NCI-H1417 treated with DMSO at 0.1 percent for 48 hours (cell line): Measurements from ENCODE around the gene HAGH.

Experiments
- DNase-seq: peaks from one replicate; lab custom pipeline; 2025; lab: John Stamatoyannopoulos, UW

HAGH gene

DNA sequence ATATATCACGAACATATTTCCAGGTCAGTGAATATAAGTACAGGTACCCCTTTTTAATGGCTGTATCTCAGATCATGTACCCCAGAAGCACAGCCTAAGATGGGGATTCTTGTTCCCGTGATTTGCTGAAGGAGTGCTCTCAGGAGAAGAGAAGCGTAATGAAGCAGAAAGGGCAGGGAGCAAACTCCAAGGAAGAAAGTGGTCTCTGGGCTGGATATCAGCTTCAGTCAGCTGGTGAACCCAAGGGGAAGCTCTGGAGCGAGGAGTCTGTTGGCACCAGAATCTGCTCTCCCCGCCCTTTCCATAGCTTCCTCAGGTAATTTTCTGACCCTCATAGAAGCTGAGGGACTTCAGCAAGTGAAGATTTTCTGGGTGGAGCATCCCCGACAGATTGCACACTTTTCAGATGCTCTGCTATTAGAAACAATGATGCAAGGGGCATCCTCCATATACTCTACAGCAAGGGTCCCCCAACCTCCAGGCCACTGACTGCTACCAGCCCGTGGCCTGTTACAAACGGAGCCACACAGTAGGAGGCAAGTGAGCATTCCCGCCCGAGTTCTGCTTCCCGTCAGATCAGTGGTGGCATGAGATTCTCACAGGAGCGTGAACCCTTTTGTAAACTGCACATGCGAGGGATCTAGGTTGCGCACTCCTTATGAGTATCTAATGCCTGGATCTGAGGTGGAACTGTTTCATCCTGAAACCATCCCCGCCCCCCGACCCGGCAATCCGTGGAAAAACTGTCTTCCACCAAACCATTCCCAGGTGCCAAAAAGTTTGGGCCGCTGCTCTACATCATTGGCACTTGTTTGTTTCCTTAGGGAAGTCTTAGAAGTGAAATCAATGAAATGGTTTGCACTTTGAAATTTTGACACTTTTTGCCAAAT, 4.8 kb upstream of the HAGH start:
- no peak for DNase-seq

DNA sequence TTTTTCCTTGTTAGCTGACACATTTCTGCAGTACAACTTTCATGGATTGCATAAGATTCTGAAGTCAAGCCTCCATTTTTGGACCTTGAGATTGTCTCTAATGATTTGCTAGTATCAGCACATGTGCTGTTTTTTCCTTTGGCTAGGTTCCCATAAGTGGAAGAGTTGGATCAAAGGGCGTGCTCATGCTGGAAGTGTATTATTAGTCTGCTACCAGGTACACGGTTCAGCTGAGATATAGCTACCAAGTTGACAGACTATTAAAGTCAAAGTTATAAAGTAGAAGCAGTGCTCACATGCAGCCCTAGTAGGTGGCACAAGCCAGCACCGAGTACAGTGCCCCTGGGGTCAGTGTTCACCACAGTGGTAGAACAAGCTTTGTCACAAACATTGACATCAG, 3.6 kb upstream of the HAGH start:
- DNase-seq = no peak

DNA sequence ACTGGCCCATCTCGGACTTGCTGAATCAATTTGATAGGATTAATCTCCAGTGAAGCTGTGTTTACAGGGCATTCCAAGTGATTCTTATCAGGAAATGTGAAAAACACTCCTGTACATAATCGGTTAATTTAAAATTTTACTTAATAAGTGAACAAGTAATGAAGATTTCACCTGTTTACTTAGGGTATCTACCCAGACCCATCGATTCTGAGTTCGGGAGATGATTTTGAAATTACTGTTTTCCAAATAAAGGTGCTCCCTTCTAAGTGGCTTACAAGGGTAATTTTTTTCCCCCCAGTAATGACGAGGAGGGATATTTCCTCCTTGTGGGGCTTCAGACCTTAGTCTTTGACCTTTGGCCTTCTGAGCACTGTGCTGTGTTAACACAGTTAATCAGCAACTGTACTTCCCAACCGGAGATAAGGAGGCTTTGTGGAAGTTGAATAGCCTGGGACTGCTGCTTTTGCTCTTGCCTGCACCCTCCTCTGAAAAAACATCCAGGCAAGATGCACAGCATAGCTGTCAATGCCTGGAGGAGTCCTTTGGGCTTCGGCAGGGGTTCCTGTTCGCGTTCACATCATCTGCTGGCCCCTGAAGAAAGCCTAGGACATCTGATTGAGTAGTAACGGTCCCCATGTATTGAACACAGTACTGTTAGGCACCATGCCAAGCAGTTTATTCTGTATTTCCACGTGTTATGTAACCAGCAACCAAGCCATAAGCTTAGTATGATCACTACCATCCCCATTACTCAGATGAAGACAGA, 2.2 kb upstream of the HAGH start:
- no peak for DNase-seq

DNA sequence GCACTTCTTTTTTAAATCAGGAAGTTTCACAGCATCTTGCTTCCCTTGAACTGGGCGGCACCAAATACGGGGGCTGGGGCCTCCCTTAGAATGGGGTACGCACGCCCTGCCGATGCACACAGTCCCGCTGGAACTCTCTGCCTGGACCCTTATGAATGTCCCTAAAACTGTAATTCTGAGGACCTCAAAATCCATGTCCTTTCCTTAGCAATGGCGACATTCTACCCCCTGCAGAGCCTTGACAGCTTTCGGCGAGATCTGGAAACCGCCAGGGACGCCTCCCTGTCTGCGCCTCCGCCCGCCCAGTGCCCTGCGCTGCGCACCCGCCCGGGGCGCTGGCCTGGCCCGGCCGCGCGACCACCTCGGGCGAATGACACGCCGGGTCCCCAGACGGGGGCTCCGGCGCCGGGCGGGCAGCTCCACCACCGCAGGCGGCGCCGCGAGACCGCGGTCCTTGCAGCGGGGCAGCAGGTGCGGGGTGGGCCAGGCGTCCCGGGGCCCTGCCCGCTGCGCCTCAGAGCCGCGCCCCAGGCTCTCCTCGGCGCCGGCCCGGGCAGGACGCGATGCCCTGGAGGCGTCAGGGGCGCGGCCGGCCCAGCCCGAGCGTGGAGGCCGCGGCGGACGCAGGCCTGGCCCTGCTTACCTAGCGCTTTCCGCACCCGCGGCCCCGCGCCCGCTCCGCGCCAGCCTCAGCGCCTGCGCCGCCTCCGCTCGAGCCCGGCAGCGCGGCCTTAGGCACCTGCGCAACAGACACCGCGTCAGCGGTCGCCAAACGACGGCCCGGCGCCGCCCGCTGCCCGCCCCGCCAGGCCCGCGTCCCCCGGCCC, 548 bp downstream of the HAGH start:
- DNase-seq = no peak

DNA sequence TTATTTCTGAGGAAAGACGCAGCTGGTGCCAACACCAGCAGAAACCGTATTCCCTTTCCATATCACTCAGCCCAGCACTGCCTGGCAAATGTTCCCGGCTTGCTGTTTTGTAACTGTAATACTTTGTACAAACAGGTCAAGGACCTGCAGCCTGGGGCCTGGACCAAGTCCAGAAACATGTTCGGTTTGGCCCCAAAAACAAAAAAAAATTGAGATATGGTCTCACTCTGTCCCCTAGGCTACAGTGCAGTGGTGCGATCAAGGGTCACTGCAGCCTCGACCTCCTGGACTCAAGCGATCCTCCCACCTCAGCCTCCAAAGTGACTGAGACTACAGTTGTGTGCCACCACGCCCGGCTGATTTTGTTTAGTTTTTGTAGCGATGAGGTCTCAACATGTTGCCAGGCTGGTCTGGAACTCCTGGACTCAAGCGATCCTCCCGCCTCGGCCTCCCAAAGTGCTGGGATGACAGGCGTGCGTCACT, 1.2 kb downstream of the HAGH start:
- no peak for DNase-seq

DNA sequence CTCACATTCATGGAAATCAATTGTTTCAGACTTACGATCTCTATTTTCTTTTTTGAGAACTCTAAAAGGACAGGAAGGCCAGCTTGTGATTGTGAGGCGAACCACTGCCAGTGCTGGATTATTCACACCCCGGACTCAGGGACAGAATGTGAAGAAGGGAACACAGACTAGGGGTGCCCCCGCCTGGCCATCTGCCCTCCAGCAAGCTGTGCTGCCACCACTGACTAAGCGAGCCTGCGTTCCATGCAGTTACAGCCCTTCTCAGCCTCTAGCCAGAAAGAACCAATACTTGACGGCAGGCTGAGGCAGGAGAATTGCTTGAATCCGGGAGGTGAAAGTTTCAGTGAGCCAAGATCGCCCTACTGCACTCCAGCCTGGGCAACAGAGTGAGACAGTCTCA, 2.8 kb downstream of the HAGH start:
- DNase-seq = no peak

DNA sequence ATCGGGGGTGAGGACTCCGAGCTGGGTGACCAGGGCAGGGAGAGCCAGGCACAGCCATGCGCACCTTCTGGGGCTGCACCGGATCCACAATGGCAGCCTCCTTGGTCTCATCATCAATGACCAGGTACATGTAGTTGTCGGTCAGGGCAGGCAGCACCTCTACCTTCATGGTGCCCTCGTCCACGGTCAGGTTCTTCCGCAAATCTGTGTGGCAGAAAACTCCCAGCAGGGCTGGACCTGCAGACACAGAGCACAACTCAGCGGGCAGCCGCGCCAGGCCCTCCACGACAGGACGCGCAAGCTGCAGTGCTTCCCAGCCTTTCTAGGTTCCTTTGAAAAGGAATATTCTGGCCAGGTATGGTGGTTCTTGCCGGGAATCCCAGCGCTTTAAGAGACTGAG, 3.8 kb downstream of the HAGH start:
- no peak for DNase-seq

DNA sequence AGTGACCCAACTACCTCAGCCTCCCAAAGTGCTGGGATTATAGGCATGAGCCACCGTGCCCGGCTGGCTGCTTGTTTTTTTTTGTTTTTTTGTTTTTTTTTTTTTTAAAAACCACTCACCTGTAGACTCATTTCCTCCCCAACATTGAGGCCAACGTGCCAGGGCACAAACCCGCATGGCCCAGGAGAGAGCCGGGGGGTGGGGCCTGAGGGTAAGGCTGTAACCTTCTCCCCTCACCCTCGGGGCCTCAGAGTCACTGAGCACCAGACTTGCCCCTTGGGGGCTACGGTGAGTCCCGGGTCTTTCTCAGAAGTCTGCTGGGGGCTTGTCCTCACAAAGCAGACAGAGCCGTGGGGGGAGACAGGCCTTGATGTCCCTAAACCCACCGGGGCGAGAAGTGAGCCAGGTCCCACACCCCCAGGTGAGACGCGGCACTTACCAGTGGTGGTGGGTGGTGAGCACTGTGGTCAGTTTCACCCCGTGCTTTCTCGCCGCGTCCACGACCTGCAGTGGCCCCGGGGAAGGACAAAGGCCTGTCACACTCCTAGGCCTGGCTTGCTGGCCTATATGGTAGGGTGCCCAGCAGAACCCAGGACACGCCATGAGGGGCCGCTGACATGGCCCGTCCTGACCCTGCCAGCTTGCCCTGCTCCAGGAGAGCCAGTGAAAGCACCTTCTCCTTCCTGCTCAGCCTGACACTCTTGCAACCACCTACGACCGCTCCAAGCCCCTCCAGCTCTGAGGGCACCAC, 4.6 kb downstream of the HAGH start:
- DNase-seq = no peak

DNA sequence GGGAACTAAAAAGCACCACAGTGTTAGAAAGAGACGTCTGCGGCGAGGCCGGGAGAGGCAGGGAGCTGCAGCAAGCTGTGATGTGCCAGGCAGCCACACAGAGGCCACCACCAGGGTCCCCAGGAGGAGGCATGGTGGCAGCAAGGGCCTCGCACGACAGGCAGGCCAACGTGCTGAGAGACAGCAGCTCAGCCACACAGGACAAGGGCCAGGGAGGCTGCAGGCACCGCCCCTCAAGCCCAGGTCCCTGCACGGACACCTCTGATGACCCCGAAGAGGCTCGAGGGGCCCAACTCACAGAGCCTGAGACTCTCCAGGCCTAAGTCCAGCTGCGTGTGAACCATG, 5.7 kb downstream of the HAGH start:
- DNase-seq = no peak

DNA sequence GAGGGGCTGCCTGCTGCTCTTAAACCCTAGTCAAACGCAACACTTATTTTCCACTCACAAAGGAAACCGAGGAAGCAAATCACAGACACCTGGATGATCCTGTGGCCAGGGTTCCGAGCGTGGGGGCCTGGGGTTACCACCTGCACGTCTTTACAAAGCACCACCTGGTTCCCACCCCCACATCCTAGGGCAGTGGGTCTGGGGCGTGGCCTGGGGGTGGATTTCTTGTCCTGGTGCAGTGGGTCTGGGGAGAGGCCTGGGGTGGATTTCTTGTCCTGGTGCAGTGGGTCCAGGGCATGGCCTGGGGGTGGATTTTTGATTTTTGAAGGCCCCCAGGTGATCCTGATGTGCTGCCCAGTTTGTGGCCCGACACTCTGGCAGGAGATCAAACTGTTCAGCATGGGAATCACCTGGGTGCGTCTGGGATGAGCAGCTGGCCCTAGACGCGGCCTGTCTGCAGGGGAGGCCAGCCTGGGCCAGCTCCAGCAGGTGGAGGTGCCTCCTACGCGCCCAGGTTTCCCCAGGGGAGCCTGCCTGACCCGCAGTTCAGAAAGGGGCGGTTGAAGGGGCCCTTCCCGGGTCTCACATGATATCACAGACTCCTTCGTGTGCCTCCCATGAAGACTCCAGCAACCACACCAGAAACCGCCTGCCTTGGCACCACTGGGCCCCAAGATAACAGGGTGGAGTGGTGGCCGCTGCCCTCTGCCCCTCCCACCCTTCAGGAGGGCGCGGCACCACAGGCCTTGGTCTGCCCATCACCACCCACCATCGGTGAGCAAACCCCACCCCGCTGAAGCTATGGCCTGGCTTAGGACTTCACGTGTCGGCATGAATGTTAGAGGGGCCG, 6.3 kb downstream of the HAGH start:
- no peak for DNase-seq

DNA sequence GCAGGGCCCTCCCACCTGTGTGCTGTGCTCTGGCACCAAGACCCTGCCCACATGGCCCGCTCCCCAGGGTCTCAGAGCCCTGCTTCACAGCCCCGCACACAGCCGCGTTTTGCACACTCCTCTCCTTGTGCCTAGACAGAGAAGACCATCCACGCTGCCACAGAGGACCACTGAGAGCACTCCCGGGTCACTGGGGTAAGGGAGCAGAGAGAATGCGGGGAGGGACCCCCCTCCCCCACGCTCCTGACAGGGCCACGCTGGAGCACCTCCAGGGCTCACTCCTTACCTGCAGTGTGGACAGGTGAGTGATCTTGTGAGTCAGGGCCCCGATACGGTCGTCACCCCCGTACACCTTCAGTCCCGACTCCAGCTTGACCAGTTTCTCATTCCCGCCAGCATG, 7.0 kb downstream of the HAGH start:
- DNase-seq = no peak

DNA sequence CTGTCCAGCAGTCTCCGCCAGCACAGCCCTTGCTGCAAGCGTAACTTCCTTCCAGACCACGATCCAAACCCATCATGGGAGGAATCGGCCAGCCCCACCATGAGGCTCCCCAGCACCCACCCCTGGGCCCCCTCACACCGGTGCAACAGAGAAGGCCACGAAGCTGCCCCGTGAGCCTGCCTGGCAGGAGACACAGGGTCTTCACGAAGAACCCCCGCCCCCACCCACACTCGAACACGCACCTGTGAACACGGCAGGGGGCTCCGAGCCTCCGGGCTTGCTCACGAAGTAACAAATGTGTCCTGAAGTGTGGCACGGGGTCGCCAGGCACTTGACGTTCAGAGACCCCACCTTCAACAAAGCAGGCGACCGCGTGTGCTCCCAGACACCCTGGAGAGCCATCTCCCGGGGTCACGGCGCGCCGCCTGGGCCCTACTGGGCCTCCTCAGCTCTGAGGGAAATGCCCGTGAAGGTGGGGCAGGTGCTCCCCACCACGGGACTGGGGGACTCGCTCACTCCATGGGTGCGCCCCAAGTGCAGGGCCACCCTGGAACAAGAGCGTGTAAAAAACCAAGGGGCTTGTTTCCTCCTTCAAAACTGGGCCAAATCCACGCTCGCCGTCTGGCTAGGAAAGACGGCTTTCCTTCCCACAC, 7.6 kb downstream of the HAGH start:
- no peak for DNase-seq

DNA sequence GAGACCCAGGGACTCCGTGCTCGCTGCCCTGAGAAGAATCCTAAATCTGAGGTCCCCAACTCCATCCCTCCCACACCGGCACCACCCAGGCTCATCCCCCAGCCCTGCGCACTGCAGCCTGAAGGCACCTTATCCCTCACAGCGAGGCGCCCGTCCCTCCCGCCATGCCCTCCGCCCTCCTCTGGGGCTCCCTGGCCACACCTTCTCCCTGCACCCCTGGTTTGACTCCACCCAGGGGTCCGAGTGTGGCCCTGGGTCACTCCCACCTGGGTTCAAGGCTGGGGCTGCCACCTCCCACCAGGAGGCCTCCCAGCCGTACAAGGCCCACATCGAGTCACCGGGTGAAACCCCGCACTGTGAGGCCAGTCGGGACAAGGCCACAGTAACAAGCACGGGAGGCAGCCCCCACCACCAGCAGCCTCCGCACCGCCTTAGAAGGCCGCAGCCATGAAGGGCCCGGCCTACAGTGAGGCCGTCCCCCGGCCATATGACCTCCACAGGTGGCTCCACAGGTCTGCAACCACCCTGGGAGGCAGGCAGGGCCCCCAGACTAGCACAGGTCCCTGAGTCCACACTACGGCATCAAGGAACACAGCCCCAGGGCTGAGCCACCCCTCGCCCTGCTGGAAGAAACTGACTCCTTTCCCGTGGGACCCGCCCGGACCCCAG, 8.3 kb downstream of the HAGH start:
- no peak for DNase-seq

DNA sequence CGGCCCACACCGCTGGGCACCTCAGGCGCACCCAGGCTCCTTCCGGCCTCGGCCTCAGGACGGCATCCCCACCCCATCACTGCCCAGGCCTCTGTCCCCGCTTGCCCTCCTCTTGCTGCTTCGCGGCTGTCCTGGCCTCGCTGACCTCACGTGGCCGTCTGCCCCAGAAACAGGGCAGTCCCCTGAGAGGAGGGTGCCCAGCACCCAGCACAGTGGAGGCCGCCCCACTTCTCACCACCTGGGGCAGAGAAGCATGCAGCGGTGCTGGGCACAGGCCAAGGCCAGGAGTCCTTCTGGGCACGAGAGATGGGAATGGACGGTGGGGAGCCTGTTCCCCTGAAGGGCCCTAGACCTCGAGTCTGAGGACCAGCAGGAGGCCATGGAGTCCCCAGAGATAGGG, 8.9 kb downstream of the HAGH start:
- DNase-seq = no peak

DNA sequence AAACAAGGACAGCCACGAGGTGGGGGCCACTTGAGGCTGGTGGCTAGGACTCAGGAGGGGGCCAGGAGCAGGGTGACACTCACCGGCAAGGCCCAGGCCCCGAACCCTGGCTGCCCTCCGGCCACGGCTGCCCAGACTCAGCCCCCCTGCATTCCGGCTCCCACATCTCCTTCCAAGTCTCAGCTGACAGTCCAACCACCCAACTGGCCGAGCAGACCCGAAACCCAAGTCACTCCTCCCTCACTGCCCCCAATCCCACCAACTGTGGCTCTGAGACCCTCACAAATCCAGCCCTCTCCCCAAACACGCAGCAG, 9.4 kb downstream of the HAGH start:
- DNase-seq = no peak

DNA sequence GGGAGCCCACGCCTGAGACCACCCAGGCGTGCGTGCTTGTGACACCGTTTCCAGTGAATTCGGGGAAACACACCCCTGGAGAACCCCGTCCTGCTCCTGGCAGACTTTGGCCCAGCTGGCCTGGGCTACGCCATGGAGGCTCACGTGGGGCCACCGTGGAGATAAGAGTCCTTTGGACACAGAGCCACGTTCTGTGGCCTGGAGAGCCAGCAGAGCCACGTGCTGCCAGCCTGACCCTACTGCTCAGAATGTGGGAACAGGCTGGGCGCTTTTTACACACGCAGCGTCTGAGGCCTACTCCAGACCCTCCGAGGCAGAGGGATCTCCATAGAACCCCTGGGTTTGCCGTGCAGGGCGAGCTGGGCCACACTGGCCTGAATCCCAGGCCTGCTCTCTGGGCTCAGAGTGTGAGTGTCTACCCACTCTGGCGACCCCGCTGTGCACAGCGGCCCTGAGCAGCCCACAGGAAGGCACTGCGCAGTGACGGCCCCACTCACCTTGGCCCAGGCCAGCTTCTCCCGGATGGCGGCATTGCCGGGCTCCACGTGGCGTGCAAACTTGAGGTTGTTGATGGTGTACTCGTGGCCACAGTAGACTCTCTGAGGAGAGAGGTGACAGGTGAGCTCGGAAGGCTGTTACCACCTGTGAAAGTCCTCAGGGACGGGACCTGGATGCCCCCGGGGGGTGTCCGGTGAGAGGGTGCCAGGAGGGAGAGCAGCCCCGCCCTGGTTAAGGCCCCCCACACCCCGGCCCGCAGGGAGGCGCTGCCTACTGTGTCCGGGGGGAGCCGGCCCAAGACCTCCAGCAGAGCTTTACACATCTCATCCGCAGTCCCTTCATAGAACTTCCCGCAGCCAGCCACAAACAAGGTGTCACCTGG, 10.0 kb downstream of the HAGH start:
- no peak for DNase-seq

DNA sequence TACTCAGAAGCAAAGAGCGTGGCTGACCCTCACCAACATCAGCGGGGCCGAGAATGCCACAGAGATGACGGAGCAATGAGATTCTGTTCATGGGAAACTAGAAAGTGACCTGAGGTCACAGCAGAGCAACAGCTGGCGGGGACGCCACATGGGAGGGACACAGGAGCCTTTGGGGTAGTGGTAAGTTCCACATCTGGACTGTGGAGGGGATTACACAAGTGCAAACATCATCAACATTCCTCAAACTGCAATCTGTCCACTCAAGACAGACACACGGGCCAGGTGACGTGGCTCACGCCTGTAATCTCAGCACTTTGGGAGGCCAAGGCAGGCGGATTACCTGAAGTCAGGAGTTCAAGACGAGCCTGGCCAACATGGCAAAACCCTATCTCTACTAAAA, 11.2 kb downstream of the HAGH start:
- no peak for DNase-seq

DNA sequence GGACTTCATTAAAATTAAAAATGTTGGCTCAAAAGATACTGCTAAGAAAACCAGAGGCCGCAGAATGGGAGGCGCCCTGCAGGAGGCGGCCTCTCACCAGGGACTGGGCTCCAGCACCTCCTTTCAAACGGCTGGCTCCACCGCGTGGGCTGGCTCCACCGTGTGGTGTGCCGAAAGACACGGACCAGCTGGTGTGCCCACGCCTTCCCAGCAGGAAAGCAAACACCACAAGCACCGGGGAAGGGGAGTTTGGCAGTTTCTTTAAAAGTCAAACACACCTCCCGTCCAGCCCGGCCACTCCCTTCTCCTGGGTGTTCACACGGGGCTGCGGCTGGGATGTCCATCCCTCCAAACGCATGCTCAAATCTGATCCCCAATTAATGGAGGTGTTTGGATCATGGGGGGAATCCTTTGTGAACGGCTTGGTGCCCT, 13.9 kb downstream of the HAGH start:
- DNase-seq = peak; percentile 17

DNA sequence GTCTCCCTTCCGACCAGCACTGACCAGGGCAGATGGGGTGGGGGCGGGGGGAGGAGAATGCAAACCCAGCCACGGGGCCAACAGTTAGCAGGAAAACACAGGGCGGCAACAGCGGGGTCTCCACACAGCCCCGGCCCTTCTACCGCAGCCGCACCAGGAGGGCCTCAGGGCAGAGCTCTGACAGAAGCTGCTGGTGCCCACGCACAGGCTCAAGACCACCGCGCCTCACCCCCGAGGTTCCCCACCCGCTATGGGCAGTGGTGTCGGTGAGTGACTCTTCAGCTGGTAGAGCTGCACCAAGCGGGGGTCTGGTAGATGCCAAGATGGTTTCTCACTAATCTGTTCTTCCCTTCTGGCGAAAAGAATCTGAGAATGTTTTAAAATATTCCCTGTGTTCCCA, 16.1 kb downstream of the HAGH start:
- no peak for DNase-seq
